Sigmoid colon (tissue), 4 donors: ENCODE data around the gene TAF8.

ENCODE experiments used
- POLR2A ChIP-seq, 2 donors: fragments of 450-650 bp; IDR thresholded peaks; one replicate each; pipeline ENCODE4 v1.6.1; 2016; ENCODE audit warnings: antibody characterized with exemption in 2 of 2, mild to moderate bottlenecking in 2 of 2, moderate library complexity in 2 of 2
- POLR2AphosphoS5 ChIP-seq, 4 donors: sonication (generic); formaldehyde crosslinking; IDR thresholded peaks; one replicate each; pipeline ENCODE4 v1.6.1; 2017; ENCODE audit warnings: antibody characterized with exemption in 4 of 4
- TF ChIP-seq, protein P1 (sequence below), 4 experiments: fragments of 450-650 bp in 3 of 4; fragments of 200-600 bp in 1 of 4; IDR thresholded peaks; one replicate each; pipeline ENCODE4 v1.5.1; 2016 to 2019; ENCODE audit warnings: antibody characterized with exemption in 4 of 4, mild to moderate bottlenecking in 3 of 4, moderate library complexity in 2 of 4

DNA sequence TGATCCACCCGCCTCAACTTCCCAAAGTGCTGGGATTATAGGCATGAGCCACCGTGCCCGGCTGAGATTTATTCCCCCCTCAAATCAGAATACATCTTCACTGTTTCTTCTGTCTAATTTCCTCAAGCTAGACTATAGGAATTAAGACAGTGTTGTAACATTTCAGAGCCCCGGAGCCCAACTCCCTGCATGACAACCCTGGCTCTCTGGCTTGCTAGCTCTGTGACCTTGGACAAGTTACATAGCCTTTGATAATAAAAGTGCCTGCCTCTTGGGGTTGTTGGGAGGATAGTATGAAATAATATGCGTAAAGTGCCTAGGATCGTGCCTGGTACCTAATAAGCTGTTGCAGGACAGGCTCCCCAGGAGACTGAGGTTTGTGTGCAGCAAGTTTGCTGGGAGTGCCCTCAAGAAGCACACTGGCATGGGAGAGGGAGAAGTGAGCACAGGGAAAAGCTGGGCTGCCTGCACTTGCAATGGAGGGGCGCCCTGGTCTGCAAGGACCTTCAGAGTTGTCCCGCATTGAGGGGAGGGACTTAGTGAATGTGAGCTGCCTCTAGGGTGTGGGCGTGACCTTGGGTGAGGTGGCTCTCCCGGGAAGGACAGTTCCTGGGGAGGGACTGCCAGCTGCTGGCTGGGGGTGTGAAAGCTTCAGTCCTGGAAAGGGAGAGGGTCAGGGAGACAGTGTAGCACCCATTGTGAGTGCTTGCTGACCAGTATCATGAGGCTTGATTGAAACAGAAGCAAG lies 43.4 kb downstream of the TAF8 start:
- TF ChIP-seq, protein P1, sequence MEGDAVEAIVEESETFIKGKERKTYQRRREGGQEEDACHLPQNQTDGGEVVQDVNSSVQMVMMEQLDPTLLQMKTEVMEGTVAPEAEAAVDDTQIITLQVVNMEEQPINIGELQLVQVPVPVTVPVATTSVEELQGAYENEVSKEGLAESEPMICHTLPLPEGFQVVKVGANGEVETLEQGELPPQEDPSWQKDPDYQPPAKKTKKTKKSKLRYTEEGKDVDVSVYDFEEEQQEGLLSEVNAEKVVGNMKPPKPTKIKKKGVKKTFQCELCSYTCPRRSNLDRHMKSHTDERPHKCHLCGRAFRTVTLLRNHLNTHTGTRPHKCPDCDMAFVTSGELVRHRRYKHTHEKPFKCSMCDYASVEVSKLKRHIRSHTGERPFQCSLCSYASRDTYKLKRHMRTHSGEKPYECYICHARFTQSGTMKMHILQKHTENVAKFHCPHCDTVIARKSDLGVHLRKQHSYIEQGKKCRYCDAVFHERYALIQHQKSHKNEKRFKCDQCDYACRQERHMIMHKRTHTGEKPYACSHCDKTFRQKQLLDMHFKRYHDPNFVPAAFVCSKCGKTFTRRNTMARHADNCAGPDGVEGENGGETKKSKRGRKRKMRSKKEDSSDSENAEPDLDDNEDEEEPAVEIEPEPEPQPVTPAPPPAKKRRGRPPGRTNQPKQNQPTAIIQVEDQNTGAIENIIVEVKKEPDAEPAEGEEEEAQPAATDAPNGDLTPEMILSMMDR (IDR thresholded peaks at IDR 0.05): no peak
- TF ChIP-seq POLR2AphosphoS5 (IDR thresholded peaks at IDR 0.05): no peak
- TF ChIP-seq POLR2A (IDR thresholded peaks at IDR 0.05): no peak
